Medulla oblongata (tissue), 1 donor: ENCODE measurements around the gene OPTN.
A peak's percentile ranks its signal among the peaks of the same experiment; 100 is the strongest.
"Not testable (repeated sequence)": the region's sequence is repeated elsewhere in the genome, so short reads cannot be mapped to it uniquely, and the experiment has no call there.

Experiments
- DNase-seq: peaks from one replicate; pipeline ENCODE4 v3.0.0-alpha.2; 2015; ENCODE audit errors: extremely low spot score

The OPTN gene

GRCh38 chr10:13090289-13090688 is 9.7 kb upstream of the OPTN start:
- no peak for DNase-seq

- DNase-seq: no peak
These were observed 8.2 kb upstream of the OPTN start for GRCh38 chr10:13091801-13092200.

- no peak for DNase-seq
These were observed 7.5 kb upstream of the OPTN start for GRCh38 chr10:13092291-13093102.

- DNase-seq: not testable (repeated sequence)
These were observed 5.9 kb upstream of the OPTN start for GRCh38 chr10:13094082-13094481.

GRCh38 chr10:13095094-13095493 is 4.9 kb upstream of the OPTN start:
- no peak for DNase-seq

GRCh38 chr10:13095929-13096328 is 4.0 kb upstream of the OPTN start:
- DNase-seq: no peak

- DNase-seq: peak; percentile 75
These were observed 758 bp upstream of the OPTN start for GRCh38 chr10:13099144-13099665.

GRCh38 chr10:13100349-13101294 is 659 bp downstream of the OPTN start:
- peak; percentile 43 for DNase-seq

- peak; percentile 30 for DNase-seq
These were observed 2.2 kb downstream of the OPTN start for GRCh38 chr10:13102002-13102794.

- DNase-seq: no peak
These were observed 3.6 kb downstream of the OPTN start for GRCh38 chr10:13103554-13103953.

- DNase-seq: no peak
These were observed 4.7 kb downstream of the OPTN start for GRCh38 chr10:13104697-13105096.

- DNase-seq: no peak
These were observed 5.2 kb downstream of the OPTN start for GRCh38 chr10:13105184-13105583.

- DNase-seq: no peak
These were observed 6.6 kb downstream of the OPTN start for GRCh38 chr10:13106387-13107045.

GRCh38 chr10:13110908-13111307 is 10.9 kb downstream of the OPTN start:
- no peak for DNase-seq

GRCh38 chr10:13113544-13113943 is 13.6 kb downstream of the OPTN start:
- no peak for DNase-seq

- no peak for DNase-seq
These were observed 16.2 kb downstream of the OPTN start for GRCh38 chr10:13115832-13116803.

- peak; percentile 48 for DNase-seq
These were observed 18.1 kb downstream of the OPTN start for GRCh38 chr10:13117841-13118783.

GRCh38 chr10:13118784-13119410 is 18.9 kb downstream of the OPTN start:
- DNase-seq: no peak
